ENCODE results near the gene ZC3H10. TPM values are rescaled to one million over a fixed set of nuclear protein-coding genes. Genes with fewer than 3 reads are reported as not detected.
A peak's percentile ranks its signal among the peaks of the same experiment; 100 is the strongest.

Gene ZC3H10
- total and polyA plus RNA-seq, 2 of the 13 experiments (the other 11 are each of a cell fraction or from before 2014, with no cell fraction given) = 0.70 to 2.3 TPM

DNA sequence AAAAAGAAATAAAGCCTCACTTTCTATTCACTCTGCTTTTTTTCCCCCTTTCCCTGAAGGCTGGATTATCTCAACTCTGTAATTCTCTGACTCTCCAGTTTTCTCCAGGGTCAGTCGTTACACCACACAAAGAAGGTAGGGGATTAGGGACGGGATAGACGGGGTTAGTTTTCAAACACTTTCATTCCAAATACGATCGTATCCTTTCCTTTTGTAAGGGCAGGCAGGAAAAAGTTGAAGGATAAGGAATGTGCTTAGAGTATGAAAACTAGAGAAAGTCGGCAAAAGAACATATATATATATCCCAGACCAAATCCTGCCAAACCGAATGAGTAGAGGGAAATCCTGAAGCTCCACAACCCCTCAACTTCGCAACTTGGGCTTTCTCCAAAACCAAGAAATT, 9.4 kb downstream of the ZC3H10 start (continued):
- TF ChIP-seq, protein P1, sequence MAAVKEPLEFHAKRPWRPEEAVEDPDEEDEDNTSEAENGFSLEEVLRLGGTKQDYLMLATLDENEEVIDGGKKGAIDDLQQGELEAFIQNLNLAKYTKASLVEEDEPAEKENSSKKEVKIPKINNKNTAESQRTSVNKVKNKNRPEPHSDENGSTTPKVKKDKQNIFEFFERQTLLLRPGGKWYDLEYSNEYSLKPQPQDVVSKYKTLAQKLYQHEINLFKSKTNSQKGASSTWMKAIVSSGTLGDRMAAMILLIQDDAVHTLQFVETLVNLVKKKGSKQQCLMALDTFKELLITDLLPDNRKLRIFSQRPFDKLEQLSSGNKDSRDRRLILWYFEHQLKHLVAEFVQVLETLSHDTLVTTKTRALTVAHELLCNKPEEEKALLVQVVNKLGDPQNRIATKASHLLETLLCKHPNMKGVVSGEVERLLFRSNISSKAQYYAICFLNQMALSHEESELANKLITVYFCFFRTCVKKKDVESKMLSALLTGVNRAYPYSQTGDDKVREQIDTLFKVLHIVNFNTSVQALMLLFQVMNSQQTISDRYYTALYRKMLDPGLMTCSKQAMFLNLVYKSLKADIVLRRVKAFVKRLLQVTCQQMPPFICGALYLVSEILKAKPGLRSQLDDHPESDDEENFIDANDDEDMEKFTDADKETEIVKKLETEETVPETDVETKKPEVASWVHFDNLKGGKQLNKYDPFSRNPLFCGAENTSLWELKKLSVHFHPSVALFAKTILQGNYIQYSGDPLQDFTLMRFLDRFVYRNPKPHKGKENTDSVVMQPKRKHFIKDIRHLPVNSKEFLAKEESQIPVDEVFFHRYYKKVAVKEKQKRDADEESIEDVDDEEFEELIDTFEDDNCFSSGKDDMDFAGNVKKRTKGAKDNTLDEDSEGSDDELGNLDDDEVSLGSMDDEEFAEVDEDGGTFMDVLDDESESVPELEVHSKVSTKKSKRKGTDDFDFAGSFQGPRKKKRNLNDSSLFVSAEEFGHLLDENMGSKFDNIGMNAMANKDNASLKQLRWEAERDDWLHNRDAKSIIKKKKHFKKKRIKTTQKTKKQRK (IDR thresholded peaks at IDR 0.05; ENCODE audit: low read length) = no peak
- 0 out of 2 replicates have a peak, but pooled peaks have one; percentile 10 for TF ChIP-seq ESRRA (CRISPR knock-in tag; IDR thresholded peaks at IDR 0.05; ENCODE audit: low read depth)
- no peak for TF ChIP-seq IRF2 (CRISPR knock-in tag; IDR thresholded peaks at IDR 0.05)

DNA sequence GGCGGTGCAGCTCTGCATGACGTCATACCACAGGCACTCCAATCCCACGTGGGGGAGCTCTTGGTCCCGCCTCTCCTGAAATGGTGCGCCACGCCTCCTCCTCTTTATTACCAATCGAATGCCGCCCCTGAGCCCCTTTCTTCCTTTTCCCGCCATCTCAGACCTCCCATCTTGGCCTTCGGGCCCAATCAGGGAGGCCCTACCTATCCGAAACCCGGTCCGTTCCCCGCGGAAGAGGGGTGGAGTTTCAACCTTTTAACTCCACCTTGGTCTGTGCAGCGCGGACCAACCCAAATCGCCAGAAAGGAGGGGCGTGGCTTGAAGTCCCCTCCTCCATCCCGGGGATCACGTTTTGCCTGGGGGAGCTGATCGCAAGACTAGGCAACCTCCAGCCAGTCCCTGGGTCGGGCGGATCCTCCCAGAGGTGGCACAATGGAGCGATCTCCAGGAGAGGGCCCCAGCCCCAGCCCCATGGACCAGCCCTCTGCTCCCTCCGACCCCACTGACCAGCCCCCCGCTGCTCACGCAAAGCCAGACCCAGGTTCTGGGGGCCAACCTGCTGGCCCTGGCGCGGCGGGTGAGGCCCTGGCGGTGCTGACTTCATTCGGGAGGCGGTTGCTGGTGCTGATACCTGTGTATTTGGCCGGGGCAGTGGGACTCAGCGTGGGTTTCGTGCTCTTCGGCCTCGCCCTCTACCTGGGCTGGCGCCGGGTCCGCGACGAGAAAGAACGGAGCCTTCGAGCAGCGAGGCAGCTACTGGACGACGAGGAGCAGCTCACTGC, 10.0 kb downstream of the ZC3H10 start, which contains the start of gene ESYT1:
TSS of gene ESYT1 (plus strand) at position 380 of the 782 bp plus-strand sequence. CDS start at position 433, 53 bp downstream.
- Histone ChIP-seq H3K4me2 (ENCODE audit: low read depth, low read length) (peak within 1 kb of the TSS; percentile 87), H3K27ac (ENCODE audit: extremely low read length, insufficient read depth, low read length) (peak within 1 kb of the TSS; percentile 65), H2AFZ (ENCODE audit: low read length) (peak within 1 kb of the TSS; percentile 31), H4K20me1 (ENCODE audit: insufficient read depth, low read length) (no peaks in the 10 kb centered on the region), H3K4me3 (replicated peaks in 1 of 3; ENCODE audit: insufficient read depth in 1 of 3, low read depth in 2 of 3, low read length in 3 of 3) (peak within 1 kb of the TSS; percentile 72 to 89 (median 83)), H3K4me1 (ENCODE audit: insufficient read depth, low read length) (peaks cover 61% of the 10 kb centered on the region), H3K27me3 (ENCODE audit: control insufficient read depth in 1 of 2, insufficient read depth in 2 of 2, low read length in 2 of 2) (no peaks in the 10 kb centered on the region), H3K9ac (ENCODE audit: insufficient read depth, low read depth, low read length) (peak within 1 kb of the TSS; percentile 80), H3K36me3 (replicated peaks in 1 of 2; ENCODE audit: control insufficient read depth in 1 of 2, insufficient read depth in 2 of 2, low read length in 2 of 2) (peaks cover 10 to 25% of the 10 kb centered on the region in 2 experiments), H3K79me2 (ENCODE audit: insufficient read depth, low read length) (peaks cover 17% of the 10 kb centered on the region), H3K9me3 (ENCODE audit: low read length) (no peaks in the 10 kb centered on the region)
- DNase-seq (ENCODE audit: low spot score) (peak; percentile 100), ATAC-seq (peak; percentile 90), FAIRE-seq (peak; percentile 100)
- WGBS (ENCODE audit: low lambda C conversion rate) = 1% methylated on average over 18 of the region's 49 CpGs
- ChIA-PET CTCF (ENCODE audit: low intra/inter-chr PET ratio, low total read pairs) (interaction anchor here (1.2 to 4.2 kb wide), 2 partner anchors 62 to 94 kb away, joined by 3 to 24 read pairs; partner anchors contain the start of gene SMARCC2), POLR2A (interaction anchor here (0.5 to 3.8 kb wide), 32 partner anchors 10 to 624 kb away, joined by 3 to 58 read pairs (median 5); partner anchors contain the start of genes CNPY2, COQ10A, ERBB3 and GLS2)
- intact Hi-C loops (cut with micrococcal nuclease; ENCODE audit: unreplicated experiment) (loop anchor here (2.0 kb wide), 2 partner anchors 31 to 61 kb away; partner anchors contain the start of genes MYL6 and SMARCC2), in situ Hi-C loops (cut with HindIII; ENCODE audit: extremely low pct_ligation_motif_present, low pct_unique_long_range_greater_than_20kb) (loop anchor here (5.0 kb wide), 1 partner anchor 59 kb away; the partner anchor contains the start of gene SMARCC2)
- BruUV-seq (replicated peaks) = TSS peak; percentile 61
- TF ChIP-seq MXI1 (IDR thresholded peaks at IDR 0.05; ENCODE audit: borderline replicate concordance, low read depth, low read length) (peak; percentile 92; the same call in 1 of the 3 replicates), ZNF766 (CRISPR knock-in tag; IDR thresholded peaks at IDR 0.05; ENCODE audit: borderline replicate concordance) (0 out of 2 replicates have a peak, but pooled peaks have one; percentile 15), ZNF678 (CRISPR knock-in tag; IDR thresholded peaks at IDR 0.05) (peak; percentile 42; the same call in 1 of the 2 replicates)
- TF ChIP-seq, protein P2, sequence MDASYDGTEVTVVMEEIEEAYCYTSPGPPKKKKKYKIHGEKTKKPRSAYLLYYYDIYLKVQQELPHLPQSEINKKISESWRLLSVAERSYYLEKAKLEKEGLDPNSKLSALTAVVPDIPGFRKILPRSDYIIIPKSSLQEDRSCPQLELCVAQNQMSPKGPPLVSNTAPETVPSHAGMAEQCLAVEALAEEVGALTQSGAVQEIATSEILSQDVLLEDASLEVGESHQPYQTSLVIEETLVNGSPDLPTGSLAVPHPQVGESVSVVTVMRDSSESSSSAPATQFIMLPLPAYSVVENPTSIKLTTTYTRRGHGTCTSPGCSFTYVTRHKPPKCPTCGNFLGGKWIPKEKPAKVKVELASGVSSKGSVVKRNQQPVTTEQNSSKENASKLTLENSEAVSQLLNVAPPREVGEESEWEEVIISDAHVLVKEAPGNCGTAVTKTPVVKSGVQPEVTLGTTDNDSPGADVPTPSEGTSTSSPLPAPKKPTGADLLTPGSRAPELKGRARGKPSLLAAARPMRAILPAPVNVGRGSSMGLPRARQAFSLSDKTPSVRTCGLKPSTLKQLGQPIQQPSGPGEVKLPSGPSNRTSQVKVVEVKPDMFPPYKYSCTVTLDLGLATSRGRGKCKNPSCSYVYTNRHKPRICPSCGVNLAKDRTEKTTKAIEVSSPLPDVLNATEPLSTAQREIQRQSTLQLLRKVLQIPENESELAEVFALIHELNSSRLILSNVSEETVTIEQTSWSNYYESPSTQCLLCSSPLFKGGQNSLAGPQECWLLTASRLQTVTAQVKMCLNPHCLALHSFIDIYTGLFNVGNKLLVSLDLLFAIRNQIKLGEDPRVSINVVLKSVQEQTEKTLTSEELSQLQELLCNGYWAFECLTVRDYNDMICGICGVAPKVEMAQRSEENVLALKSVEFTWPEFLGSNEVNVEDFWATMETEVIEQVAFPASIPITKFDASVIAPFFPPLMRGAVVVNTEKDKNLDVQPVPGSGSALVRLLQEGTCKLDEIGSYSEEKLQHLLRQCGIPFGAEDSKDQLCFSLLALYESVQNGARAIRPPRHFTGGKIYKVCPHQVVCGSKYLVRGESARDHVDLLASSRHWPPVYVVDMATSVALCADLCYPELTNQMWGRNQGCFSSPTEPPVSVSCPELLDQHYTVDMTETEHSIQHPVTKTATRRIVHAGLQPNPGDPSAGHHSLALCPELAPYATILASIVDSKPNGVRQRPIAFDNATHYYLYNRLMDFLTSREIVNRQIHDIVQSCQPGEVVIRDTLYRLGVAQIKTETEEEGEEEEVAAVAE (CRISPR knock-in tag; IDR thresholded peaks at IDR 0.05; ENCODE audit: borderline replicate concordance) = peak; percentile 11; the same call in 1 of the 2 replicates

Data from HepG2 (cell line).